Stimulated activated naive CD4-positive, alpha-beta T cell treated with Interleukin-2 at 50 U/mL for 16 hours (primary cell): ENCODE data around the gene SMOC2.

Source experiments
- DNase-seq: peaks from one replicate; lab custom pipeline; 2025; lab: John Stamatoyannopoulos, UW

The SMOC2 gene

DNA sequence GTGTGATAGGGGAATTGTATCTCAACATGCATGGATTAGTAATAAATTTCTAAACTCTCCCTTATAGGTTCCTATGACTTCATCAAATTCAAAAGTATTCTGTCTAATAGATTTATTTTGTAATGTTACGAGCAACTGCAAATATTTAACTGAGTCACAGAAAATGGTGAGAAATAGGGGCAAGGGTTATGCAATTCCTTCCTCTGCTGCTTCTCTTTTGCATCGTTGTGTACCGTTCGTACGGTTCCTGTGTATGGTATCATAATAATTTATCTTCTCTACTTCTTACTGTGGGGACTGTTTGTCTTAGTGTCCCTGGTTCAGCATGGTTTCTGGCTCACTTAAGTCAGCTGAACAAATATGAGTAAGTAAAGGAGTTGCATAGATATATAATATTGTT is 44.8 kb downstream of the SMOC2 start:
- DNase-seq: no peak

DNA sequence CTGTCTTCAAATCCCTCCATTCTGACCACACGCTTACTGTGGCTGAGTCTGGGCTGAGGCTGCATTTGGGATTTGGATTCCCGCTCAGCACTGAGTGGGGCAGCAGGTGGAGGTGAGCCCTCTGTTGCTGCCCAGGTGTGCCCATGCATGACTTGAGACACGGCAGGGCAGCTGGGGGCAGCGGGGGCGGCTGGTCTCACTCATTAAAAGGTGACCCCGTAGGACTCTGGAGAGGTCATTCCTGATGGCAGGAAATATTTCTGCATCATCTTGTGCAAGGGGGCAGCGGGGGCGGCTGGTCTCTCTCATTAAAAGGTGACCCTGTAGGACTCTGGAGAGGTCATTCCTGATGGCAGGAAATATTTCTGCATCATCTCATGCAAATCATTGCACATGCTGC is 49.8 kb downstream of the SMOC2 start:
- no peak for DNase-seq

DNA sequence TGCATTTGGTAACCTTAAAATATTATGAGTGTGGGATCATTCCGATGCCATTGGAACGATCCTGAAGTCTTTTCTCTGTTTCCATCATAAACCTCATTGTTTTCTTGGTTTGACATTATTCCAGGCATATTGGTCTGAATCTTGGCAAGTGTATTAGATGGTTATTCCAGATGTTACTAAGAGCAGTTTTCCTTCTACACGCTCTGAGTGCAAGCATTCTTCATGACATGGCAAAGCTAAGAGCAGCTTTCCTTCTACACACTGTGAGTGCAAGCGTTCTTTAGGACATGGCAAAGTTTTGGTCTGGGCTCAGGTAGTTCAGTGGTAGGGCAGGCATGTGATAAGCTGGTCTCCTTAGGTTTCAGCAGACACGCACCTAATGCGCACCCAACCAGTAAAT is 53.0 kb downstream of the SMOC2 start:
- no peak for DNase-seq

DNA sequence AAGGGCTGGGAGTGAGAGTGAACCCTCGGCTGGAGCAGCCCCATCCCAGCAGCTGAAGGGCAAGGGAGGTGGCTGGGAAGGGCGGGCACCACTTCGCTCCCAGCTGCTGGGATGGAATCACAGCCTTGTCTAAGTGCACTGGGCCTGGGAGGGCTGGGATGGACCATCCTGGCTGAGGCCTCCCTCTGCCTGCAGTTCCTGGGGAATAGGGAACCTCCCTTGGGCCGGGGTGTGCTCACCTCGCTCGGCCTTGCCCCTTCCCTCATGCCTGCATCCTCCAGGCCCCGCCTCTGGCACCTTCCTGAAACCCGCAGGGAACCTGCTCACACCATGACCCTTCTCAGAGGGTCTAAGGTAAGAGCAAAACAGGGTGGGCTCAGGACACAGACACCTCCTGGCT is 53.7 kb downstream of the SMOC2 start:
- DNase-seq: no peak

DNA sequence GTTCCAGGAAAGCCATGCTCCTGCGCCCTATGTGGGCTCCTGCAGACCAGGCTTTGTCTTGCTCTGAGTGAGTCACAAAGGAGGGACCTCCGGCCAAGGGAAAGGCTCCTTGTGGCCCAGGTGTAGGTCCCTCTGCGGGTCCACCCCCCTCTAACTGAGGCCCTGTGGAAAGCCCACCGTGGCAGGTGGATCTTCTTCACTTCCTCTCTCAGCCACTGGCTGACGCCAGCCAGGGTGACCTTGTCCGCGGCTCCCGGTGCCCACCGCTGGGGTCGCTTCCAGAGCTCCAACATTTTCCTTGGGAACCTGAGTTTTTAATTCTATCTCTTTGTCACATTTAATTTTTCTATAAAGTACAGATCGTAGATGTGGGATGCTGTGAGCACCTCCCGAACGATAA is 54.1 kb downstream of the SMOC2 start:
- DNase-seq: no peak

DNA sequence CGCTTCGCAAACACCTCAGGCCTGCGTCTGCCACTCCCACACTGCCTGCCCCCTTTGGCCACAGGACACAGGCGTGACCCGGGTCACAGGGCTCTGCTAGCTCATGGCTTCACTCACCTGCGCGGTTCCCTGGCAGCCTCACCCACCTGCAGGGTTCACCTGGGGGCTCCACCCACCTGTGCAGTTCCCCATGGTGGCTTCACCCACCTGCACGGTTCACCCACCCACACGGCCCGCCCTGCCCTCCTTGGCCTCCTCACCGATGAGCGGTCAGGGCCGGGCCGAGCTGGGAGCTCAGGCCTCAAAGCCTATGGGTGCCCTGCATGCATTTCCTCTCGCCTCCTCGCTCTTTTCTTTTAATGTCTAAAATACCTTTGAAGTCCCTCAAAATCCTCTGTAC is 54.7 kb downstream of the SMOC2 start:
- no peak for DNase-seq

DNA sequence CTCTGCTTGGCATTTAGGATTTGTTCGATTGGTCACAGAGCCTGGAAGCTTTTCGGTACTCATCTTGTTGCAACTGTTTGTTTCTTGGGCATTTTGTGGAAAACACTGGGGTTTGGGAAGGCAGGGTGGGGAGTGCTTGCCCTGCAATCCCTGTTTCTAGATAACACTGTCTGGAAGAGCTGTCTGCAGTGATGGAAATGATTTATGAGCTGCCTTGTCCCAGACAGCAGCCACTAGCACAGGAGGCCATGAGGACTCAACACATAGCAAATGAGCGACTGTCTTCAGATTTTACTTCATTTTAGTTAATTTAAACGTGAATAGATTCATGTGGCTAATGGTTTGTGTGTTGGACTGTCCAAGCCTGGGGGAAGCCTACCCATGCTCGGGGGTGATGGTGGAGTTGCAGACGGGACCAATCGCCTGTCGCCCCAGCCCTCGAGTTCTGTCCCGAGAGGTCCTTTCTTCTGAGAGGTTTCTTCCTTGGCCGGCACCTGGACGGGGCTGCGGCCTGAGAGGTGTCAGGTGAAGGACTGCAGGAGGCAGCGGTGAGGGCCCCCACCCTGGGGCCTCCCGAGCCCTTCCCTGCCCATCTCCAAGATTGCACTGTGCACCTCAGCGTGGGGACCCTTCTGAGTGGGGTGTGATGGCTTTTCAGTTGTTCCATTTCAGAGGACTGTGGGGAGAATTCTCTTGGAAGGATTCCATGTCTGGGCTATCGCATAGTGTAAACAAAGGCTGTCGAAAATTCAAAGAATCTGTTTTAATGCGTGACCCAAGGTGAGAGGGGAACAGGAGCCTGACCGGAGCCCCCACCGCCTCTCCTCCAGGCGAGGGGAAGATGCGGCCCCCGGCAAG is 55.4 kb downstream of the SMOC2 start:
- DNase-seq: no peak

DNA sequence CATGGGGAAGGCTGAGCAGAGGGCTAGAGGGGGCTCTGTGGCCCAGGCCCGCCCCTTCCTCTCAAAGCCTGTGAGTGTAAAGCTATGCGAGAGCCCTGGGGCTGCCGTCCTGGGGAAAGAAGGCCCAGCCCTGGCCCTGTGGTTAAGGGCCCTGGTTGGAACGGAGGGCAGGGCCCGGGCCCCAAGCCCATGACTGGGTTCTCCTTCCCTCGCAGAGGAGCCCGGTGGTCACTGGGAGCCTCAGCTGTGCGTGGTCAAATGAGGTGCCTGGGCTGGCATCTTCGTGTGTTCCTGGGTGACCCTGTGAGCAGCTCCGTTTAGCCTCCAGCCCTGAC is 56.0 kb downstream of the SMOC2 start:
- no peak for DNase-seq

DNA sequence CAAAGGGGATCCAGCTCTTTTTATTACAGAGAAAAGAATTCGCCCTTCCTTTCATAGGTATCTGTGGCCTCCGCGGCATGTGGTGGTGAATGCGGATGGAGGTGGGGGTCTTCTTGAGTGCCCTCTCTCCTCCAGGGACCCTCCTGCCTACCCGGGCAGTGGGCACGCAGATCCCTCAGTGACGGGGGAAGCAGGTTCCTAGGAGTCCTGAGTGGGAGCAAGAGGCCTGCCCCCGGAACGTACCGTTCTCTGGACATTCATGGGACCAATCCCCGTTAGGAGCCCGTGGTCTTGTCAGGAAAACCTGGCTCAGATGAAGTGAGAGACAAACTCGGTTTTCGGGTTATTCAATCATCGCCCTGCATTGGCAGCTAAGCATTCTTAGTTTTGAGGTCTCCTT is 56.4 kb downstream of the SMOC2 start:
- DNase-seq: no peak

DNA sequence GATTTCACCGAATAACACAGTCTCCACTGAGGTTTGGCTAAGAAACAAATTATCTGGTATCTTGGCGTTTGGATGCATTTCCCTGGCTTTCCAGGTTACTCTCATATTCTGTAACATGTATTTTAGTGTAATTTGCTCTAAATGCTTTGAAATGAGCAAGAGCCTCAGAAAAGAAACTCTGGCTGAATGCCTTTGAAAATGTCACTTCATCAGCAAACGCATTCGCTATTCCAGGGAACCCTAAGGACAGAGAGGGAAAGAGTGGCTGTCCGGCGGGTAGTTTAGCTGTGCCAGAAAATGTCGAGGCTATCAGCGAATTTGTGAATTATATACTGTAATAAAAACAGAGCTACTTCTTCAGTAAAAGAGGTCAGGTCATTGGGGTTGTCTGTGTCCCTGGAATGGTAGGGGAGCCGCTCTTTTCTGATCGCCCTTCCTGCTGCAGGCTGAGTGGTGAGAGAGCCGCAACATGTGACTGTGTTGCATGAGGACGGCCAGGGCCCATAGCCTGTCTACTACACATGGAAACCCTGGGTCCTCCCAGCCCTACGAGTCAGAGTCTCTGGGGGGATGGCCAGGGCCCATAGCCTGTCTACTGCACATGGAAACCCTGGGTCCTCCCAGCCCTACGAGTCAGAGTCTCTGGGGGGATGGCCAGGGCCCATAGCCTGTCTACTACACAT is 57.3 kb downstream of the SMOC2 start:
- no peak for DNase-seq

DNA sequence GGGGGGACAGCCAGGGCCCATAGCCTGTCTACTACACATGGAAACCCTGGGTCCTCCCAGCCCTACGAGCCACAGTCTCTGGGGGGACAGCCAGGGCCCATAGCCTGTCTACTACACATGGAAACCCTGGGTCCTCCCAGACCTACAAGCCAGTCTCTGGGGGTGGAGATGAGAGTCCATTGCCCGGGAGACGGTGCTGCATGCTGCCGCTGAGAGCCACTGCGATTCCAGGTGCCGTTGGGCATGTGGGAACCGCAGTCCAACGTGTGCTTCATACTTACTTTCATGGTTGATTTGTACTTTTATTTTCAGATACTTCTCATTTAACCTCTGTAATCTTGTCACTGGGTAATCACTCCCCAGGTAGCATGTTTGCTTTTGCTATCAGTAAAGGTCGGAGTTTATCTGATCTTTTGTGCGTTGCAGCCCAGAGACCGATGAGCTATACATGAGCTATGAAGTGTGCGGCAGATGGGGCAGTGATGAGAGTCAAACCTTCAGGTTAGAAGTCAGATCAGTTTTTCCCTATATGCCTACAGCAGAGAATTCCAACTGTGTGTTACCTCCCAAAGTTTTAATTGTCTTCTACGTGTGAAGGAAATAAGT is 58.2 kb downstream of the SMOC2 start:
- DNase-seq: no peak

DNA sequence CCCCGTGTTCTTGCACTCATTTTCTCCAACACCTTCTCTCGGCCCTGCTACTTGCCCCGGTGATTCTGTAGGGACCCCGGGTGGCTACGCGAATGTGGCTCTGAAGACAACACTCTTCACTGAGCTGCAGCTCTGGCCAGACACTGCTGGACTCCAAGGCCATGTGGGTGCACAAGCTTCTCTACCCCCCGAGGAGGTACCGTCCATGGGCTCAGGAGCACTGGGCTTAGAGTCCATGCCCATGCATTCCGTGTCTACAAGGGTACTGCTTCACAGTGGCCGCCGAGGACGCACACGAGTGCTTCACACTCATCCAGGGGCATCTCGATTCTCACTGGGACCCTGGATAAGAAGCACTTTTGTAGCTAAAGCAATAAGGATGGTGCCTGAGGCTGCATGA is 59.5 kb downstream of the SMOC2 start:
- DNase-seq: no peak

DNA sequence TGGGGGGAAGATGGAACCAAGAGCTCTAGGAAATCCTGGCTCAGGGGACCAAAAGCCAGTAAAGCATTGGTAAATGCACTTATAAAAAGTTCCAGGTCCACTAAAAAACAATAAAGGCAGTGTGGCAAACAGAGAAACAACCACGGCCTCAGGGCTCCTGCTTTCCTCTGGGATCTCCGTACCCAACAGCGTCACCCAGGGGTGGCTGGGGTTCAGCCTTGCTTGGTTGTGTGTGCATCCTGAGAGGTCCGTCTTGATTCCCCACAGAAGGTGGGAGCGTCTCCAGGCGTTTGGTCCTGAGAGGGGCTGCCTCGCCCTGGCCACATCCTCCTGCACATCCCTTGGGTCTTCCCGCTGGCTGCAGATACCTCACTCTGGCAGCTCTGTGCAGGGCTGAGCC is 60.6 kb downstream of the SMOC2 start:
- no peak for DNase-seq

DNA sequence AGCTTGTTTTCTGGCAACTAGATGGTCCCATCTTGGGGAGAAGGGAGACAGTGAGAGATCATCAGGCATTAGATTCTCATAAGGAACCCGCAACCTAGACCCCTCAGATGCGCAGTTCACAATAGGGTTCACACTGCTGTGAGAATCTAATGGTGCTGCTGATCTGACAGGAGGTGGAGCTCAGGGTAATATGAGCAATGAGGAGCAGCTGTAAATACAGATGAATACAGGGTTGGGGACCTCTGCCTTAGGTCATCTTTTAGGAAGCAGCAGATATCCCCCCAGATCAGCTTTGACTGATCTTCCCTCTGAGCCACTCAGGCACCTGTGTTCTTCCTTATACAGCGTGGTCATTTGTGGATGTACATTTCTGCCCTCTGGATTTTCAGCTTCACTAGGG is 63.4 kb downstream of the SMOC2 start:
- DNase-seq: no peak

DNA sequence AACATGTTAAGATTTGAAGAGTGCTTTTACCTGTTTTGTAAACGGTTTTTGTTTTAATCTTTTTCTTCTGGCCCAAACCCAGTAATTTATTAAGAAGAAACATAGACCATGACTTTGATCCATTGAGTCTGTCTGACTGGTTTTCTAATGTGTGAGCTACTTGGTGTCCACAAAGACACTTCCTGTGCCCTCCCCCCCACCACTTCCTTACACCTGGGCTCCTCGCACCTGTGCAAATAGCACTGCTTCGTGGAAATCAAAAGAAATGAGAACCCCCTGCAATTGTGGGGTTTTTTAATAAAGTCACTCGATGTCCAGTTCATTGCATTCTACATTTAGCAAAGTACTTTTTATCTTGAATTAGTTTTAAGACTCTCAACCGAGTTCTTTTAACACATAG is 65.5 kb downstream of the SMOC2 start:
- DNase-seq: no peak

DNA sequence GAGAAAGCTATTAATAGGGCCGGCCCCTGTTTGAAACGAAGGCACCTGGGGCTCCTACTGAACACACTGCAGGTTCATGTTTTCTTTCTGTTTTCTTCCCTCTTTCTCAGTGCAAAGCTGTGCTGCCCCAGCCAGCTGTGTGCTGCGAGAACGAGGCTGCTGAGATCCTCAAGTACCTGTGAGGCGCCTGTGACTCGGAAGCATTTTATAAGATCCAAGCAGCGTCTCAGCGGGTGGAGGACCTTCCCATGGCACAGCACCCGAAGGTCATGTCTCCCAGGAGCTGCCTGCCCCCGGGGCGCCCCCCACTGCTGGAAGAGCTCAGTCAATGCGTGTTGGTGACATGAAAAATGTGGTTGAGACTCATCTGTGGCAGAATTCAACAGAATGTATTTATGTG is 66.3 kb downstream of the SMOC2 start:
- no peak for DNase-seq

DNA sequence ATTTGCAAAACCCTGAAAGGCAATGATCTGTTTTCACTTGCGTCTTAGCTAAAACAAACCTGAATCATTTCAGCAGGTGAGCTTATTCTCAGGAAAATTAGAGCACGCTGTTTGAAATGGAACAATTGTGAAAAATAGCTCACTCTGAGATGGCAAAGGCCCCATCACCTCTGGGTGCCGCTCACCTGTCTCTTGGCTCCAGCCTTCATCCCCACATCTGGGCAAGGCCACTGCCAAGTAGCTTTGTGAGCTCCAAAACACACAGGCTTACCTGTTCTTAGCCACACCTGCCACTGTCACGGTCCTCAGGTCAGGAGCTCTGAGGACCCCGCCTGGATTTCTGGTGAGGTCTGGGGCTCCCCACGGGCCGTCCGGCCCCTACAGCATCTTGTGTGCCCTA is 66.7 kb downstream of the SMOC2 start:
- DNase-seq: no peak

DNA sequence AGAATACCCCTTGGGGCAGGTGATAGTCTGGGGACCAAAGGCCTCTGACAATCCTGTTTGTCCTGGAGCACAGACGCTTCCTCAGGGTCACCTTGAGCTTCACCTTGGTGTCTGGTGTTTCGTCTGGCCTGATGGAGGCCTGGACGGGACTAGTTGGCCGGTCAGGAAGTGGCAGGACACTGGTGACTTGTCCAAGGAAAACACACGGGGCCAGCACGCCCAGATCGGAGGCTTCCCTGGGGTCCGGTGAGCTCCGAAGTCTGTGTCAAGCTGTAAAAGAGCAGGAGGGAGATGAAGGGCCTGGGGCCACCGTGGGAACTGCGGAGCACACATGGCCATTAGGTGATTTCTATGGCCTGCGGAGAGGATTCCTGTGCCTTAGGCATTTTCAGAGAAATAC is 67.9 kb downstream of the SMOC2 start:
- no peak for DNase-seq

DNA sequence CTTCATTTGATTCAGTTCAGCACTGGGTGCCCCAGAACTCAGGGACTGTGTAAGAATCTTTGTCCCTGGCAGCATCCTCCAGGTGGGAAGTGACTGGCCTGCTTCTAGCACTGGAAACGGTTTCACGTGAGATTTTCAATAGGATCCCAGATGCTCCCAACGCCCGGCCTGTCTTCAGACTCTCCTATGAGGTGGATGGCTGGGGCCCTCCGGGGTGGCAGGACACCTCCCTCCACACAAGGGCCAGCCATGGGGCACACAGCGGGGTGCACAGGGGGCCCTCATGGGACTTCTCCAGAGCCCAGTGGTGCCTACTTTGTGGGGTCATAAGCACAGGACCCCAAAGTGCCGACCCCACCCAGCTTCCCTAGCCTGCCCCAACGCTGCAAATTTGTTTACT is 72.8 kb downstream of the SMOC2 start:
- DNase-seq: no peak

DNA sequence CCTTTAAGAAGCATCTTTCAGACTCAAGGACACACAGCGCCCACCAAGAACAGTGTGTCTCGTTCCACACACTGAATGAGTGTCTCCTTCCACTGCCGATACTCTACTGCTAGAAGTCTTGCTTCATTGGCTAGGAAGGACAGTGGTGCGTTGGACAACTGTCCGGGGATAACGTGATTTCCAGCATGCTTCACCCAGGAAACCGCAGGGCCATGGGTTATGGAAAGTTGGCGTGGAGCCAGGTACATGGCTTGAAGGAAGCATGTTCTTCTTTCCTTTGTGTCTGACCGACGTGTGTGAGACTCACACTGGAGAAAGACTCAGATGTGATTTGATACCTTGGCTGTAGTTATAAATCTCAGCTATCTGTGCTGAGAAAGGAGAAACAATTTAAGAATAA is 73.2 kb downstream of the SMOC2 start:
- DNase-seq: no peak

DNA sequence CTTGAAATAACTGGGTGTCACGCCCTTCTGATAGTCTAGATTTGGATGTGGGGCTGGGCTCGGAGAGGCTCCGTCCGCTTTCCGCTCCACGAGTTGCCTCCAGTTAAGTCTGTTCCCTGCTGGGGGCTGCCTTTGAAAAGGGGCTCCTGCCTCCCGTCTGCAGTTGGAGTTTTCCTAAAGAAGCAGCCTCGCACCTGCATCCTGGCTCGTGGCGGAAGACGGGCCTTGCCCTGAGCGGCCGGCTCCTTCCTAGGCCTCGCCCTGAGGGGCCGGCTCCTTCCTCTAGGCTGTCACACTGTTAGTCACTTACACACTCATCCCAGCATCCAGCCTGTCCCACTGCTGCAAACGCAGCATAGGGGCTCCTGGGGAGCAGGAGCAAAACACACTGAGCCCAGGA is 74.4 kb downstream of the SMOC2 start:
- no peak for DNase-seq

DNA sequence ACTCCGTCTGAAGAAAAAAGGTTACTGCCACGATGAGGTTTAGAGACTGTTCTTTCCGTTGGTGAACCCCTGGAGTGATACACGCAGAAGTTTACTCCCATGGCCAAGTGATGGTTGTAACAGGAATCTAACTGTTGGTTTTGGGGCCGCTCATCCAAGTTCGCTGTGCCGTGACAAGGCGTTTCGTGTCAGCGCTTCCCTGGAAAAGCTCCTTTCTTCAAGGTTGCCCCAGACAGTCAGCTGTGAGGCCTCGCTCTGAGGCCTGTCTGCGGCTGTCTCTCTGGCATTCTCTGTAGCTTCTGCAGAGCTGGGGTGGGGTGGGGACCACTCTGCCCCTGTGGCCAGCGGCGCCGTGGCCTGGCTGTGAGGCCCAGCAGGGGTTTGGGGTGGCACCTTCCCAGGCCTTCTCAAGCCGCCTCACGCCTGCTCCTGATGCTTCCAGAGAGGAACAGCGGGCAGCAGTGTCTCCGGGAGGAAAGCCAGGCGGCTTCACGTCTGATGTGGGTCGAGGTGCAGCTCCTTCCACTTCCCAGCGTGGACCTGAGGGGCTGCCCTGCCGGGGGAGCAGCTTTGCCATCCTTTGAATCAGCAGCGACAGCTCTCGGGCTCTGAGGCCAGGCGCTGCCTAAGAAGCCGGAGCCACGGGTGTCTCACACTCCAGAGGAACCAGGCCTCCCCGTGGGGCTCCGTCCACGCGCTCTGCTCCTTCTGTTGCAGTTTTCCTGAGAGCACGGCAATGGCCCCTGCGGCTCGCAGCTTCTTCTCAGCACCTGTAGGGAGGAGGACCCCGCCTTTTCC is 76.2 kb downstream of the SMOC2 start:
- DNase-seq: no peak
